Hypothalamus (tissue), 51 donors: ENCODE measurements around the gene MRTFB.

Experiments used
- DNase-seq, 51 donors: peaks; one replicate each; lab custom pipeline; 2025; lab: John Stamatoyannopoulos, UW

Gene MRTFB

DNA sequence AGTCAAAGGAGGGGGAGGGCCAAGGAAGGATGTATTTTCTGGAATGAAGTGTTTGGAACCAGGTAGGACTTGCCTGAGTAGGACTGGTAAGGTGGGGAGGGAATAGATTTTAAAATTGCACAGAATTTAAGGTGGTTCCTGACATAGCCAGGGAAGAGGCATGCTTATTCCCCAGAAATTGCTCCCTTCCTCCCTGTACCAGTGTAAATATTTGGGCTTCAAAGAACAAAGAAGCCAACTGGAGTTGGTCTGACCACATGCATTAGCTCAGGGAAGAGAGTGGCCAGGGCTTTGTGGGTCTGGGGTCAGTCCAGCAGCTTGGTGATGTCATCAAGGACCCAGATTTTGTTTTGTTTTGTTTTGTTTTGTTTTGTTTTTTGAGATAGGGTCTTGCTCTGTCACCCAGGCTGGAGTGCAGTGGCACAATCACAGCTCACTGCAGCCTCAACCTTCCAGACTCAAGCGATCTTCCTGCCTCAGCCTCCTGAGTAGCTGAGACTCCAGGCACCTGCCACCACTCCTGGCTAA, 9.3 kb upstream of the MRTFB start:
- DNase-seq: no peak

- no peak for DNase-seq
Observed at GRCh38 chr16:14062261-14062660, 8.9 kb upstream of the MRTFB start.

DNA sequence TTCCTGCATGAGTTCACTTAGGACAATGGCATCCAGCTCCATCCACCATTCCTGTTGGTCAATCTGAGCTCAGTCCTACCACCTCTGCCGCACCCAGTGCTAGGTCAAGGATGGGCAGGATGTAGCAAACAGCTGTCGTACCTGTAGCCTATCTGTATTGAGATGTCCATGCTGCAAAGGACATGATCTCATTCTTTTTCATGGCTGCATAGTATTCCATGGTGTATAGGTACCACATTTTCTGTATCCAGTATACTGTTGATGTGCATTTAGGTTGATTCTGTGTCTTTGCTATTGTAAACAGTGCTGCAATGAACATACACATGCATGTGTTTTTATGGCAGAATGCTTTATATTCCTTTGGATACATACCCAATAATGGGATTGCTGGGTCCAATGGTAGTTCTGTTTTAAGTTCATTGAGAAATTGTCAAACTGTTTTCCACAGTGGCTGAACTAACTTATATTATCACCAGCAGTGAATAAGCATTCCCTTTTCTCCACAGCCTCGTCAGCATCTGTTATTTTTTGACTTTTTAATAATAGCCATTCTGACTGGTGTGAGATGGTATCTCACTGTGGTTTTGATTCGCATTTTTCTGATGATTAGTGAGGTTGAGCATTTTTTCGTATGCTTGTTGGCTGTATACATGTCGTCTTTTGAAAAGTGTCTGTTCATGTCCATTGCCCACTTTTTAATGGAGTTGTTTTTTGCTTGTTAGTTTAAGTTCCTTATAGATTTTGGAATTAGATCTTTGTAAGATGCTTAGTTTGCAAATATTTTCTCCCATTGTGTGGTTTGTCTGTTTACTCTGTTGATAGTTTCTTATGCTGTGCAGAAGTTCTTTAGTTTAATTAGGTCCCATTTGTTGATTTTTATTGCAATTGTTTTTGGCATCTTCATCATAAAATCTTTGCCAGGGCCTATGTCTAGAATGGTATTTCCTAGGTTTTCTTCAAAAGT, 7.2 kb upstream of the MRTFB start:
- no peak for DNase-seq

- DNase-seq: no peak
Observed at GRCh38 chr16:14069818-14070217, 1.3 kb upstream of the MRTFB start.

- peak in 1 of 51 donors; percentile 51 for DNase-seq
Observed at GRCh38 chr16:14070555-14070876, 603 bp upstream of the MRTFB start.

DNA sequence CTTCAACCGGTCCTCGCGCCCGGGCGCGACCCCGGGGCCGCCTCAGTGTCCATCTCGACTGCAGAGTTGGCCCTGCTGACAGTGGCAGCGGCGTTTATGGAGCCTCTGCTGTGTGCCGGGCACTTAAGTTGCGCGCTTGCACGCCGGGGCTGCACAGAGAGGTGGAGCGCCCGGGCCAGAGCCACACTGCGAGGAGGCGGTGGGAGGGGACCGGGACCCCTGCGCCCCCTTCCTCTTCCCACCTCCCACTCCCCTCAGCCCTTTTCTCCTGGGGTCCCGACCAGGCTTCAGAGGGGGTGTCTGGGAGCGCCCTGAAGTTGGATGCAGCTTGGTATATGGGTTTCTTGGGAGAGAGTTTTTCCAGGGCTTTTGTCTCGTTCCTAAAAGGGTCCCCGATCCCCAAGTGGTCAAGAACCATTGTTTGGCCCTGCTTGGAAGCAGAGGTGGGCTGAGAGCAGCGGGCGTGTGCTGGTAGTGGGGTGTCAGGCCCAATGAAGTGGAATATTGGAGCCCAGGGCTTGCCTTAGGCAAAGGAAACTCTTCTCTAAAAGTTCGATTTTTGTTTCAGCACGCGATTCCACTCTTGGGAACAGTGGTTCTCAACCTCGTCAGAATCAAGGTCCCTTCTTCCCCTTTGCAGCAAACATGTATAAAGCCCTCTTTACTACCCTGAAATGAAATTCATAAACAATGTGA, 605 bp downstream of the MRTFB start:
- peak in 8 of 51 donors; percentile 3 to 51 (median 42) for DNase-seq

- DNase-seq: no peak
Observed at GRCh38 chr16:14072360-14072759, 1.2 kb downstream of the MRTFB start.

DNA sequence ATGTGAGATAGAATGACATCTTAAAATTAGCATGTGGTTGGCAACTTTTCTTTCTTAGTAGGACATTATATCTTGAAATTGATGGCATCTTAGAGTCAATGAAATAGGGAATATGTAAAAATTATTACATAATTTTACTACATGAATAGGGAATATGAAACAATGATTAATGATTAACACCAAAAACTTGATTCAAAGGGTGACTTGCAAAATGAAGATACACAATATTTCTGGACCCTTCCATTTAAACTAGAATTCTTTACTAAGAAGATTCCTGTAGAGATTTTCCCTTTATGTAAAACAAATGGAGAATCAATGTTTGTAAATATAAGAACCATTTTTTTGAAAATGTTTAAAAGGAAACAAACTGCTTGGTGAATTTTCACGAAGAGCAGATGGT, 3.4 kb downstream of the MRTFB start:
- DNase-seq: no peak

- DNase-seq: no peak
Observed at GRCh38 chr16:14077918-14078317, 6.8 kb downstream of the MRTFB start.

GRCh38 chr16:14086477-14086876, 15.4 kb downstream of the MRTFB start:
- no peak for DNase-seq

DNA sequence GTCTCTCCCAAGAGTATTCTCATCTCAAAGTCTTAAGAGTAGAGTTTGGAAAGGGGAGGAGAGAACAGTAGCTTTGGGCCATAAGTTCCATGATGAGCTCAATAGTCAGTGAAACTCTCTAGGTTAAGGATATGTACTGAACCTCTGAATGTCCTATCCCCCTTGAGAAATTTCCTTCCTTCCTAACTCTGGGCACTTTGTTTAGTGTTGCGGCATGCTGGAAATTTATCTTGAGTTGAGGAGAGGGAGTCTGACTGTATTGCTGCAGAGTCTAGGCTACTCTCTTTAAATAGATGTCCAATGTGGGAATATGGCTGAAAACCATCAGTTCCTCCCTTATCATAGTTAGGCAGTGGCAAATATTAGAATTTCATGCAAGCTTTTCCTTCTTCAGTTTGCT, 16.1 kb downstream of the MRTFB start:
- DNase-seq: no peak

- DNase-seq: no peak
Observed at GRCh38 chr16:14087590-14088154, 16.6 kb downstream of the MRTFB start.

DNA sequence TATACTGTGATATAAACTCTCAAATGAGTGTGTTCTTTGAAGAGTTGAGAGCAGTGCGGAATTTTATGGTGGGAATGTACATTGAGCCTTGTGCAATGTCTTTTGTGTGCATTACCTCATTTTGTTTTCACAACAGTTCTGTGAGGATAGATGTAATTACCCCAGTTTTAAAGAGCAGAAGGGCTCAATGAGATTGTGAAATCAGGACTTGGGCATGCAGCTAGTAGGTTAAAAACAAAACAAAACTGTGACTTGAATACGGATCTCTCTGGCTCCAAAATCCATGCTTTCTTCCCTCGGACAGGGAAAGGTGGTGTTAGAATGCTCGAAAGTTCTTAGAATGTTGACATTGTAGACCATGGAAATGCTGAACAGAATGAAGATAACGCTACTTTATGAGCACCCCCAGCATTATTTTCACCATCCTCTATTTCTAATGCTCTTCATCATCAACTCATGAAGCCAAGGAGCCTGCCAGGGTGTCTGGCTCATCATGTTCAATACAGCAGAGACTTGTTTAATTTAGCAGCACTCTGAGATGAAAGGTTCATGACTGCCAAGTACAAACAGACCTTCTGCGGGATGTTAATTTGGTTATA, 17.1 kb downstream of the MRTFB start:
- peak in 4 of 51 donors; percentile 2 to 57 (median 9) for DNase-seq

GRCh38 chr16:14089283-14089823, 18.2 kb downstream of the MRTFB start:
- DNase-seq: no peak

DNA sequence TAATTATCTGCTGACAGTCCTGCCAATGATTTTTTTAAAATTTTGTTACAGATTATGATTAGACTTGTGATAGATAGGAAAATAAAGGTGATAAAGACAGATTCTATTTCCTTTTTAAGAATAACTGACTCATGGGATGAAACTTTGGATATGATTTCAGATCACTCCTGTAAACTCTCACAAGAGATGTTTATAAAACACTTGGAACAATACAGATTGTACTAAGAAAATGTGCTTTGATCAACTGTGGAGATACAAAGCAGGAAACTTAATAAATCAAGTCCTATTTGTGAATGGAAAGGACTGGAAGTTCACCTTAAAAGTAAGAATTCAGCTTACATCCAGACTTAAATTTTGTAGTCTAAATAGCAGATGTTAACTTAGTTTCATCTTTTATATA, 21.4 kb downstream of the MRTFB start:
- DNase-seq: no peak

DNA sequence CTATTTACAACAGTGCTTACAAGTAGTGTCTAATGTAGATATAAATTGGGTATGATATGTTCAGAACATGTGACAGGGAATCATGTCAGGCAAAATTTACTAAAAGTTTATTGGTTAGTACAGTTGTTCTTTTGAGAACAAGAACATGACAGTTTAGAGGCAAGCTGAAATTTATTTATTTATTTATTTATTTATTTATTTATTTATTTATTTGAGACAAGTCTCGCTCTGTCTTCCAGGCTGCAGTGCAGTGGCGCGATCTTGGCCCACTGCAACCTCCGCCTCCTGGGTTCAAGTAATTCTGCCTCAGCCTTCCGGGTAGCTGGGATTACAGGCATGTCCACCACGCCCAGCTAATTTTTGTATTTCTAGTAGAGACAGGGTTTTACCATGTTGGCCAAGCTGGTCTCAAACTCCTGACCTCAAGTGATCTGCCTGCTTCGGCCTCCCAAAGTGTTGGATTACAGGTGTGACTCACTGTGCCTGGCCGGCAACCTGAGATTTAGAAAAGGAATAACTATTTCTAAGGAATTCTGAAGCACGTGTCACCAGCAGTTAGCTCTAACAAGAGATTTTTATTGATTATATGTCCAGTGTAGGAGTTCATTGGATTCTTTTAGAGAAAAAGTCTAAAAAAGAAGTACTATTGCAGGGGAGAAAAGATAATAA, 24.9 kb downstream of the MRTFB start:
- no peak for DNase-seq

DNA sequence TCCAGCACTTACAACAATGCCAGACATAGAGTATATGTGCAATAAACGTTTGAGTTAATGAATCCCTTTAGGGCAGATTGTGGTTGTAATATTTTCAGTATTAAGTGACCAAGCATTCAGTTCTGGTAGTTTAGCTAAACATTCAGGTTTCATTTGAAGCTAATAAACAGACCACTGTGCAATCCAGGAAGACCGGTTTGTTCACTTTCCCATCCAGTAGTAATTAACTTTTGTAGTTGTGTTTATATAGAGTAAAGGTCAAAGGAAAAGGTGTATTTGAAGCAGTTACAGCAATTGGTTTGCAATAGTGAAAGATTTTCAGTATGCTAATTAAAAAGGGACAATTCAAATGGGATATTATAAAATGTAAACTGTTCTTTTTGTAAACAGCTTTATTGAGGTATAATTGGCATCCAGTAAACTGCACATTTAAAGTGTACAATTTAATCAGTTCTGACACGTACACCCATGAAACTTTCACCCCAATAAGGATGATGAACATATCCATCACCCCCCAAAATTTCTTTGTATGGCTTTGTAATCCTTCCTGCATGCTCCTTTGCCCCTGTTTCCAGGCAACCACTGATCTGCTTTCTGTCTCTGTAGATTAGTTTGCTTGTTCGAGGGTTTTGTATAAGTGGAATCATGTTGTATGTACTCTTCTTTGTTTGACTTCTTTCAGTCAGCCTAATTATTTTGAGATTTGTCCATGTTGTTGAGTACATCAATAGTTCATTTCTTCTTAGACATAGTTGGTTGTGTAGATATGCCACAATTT, 26.3 kb downstream of the MRTFB start:
- no peak for DNase-seq

DNA sequence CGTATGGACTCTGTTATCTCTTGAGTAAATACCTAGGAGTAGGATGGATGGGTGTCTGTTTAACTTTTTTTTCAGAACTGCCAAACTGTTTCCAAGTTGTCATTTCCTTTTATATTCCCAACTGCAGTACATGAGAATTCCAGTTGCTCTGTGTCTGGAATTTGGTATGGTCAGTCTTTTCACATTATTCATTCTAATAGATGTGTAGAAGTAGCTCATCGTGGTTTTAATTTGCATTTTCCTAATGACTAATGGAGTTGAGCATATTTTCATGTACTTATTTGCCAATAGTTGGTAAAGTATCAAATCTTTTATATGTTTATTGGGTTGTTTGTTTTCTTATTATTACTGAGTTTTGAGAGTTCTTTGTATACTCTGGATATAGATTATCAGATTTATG, 27.0 kb downstream of the MRTFB start:
- DNase-seq: no peak

GRCh38 chr16:14100825-14101224, 29.7 kb downstream of the MRTFB start:
- no peak for DNase-seq
